ENCODE measurements around the gene CYFIP2. TPM values are rescaled to one million over a fixed set of nuclear protein-coding genes. Genes with fewer than 3 reads are reported as not detected.
A peak's percentile ranks its signal among the peaks of the same experiment; 100 is the strongest.

CYFIP2 gene
- total RNA-seq, 1 experiment from 2014 or later = 45.1 TPM

GRCh38 chr5:157245476-157245875 lies 20.4 kb upstream of the CYFIP2 start:
- no TSS peak for BruUV-seq (replicated peaks)
- H3K9me3 ChIP-seq (ENCODE audit: control insufficient read depth in 1 of 2, insufficient read depth in 1 of 2, low read depth in 1 of 2, low read length in 2 of 2) = no peaks in the 10 kb centered on the region
- no peaks in the 10 kb centered on the region for H3K79me2 ChIP-seq (ENCODE audit: insufficient read depth, low read length)
- H3K4me2 ChIP-seq (ENCODE audit: low read length) = peak overlapping the region; percentile 26; the same call in 1 of the 2 replicates
- intact Hi-C loops (cut with micrococcal nuclease) = no loop called here
- H3K36me3 ChIP-seq (ENCODE audit: control insufficient read depth in 1 of 2, insufficient read depth in 2 of 2, low read length in 2 of 2) = no peaks in the 10 kb centered on the region
- H3K4me1 ChIP-seq (ENCODE audit: control insufficient read depth in 1 of 2, insufficient read depth in 2 of 2, low read length in 2 of 2) = peaks cover 2 to 8% of the 10 kb centered on the region in 2 experiments; a peak in 3 of 4 replicates
- no peak overlapping the region for H3K9ac ChIP-seq (ENCODE audit: low read length)
- RAD21 ChIA-PET (ENCODE audit: low non-redundant PET in 1 of 2, low total read pairs in 2 of 2, uncharacterized antibody in 2 of 2, unreplicated experiment in 2 of 2) = no interaction called here
- POLR2A ChIA-PET = no interaction called here
- no peaks in the 10 kb centered on the region for H3K9me2 ChIP-seq (ENCODE audit: insufficient read depth)
- DNase-seq (ENCODE audit: low read depth, low spot score) (no peak), ATAC-seq (peak; percentile 67)
- H4K20me1 ChIP-seq (ENCODE audit: insufficient read depth) = no peaks in the 10 kb centered on the region
- no peak for TF ChIP-seq SRF (IDR thresholded peaks at IDR 0.05; ENCODE audit: low read depth)
- no peak for TF ChIP-seq CTCF (IDR thresholded peaks at IDR 0.05 in 2 of 3, conservative IDR thresholded peaks at IDR 0.05 in 1 of 3; ENCODE audit: borderline replicate concordance in 1 of 3, insufficient read depth in 1 of 3, low read depth in 2 of 3, low read length in 2 of 3)
- no peak for TF ChIP-seq ATF3 (IDR thresholded peaks at IDR 0.05)
- TF ChIP-seq ZNF274 (IDR thresholded peaks at IDR 0.05; ENCODE audit: low read depth, low read length) = no peak
- TF ChIP-seq SP1 (IDR thresholded peaks at IDR 0.05; ENCODE audit: low read depth) = no peak
- no peak for TF ChIP-seq ZFX (IDR thresholded peaks at IDR 0.05)
- TF ChIP-seq EZH2phosphoT487 (IDR thresholded peaks at IDR 0.05; ENCODE audit: borderline replicate concordance) = no peak
- no peak for TF ChIP-seq RAD21 (IDR thresholded peaks at IDR 0.05; ENCODE audit: low read depth)
- TF ChIP-seq FOSL1 (IDR thresholded peaks at IDR 0.05; ENCODE audit: low read depth) = no peak
- TF ChIP-seq REST (IDR thresholded peaks at IDR 0.05; ENCODE audit: low read depth) = no peak
- TF ChIP-seq TCF7L2 (IDR thresholded peaks at IDR 0.05; ENCODE audit: borderline replicate concordance, extremely low read depth, insufficient read depth, insufficient read length) = no peak
- TF ChIP-seq JUND (IDR thresholded peaks at IDR 0.05) = no peak
- no peak for TF ChIP-seq ELF1 (IDR thresholded peaks at IDR 0.05; ENCODE audit: borderline replicate concordance, low read depth)
- no peak for TF ChIP-seq CEBPB (IDR thresholded peaks at IDR 0.05; ENCODE audit: low read depth)
- no peak for TF ChIP-seq ZBTB33 (IDR thresholded peaks at IDR 0.05; ENCODE audit: extremely low read depth, insufficient replicate concordance, low read length)
- TF ChIP-seq SIN3A (IDR thresholded peaks at IDR 0.05; ENCODE audit: low read depth) = no peak
- TF ChIP-seq POLR2A (IDR thresholded peaks at IDR 0.05; ENCODE audit: borderline replicate concordance, extremely low read depth, insufficient read depth, insufficient read length) = no peak
- TF ChIP-seq MAX (IDR thresholded peaks at IDR 0.05) = no peak
- no peak for TF ChIP-seq POLR2AphosphoS5 (IDR thresholded peaks at IDR 0.05; ENCODE audit: low read depth, low read length)
- CTCF ChIA-PET = no interaction called here
- no peak overlapping the region for H3K27ac ChIP-seq (ENCODE audit: low read depth, low read length)
- H3K27me3 ChIP-seq (ENCODE audit: insufficient read depth, low read length) = no peaks in the 10 kb centered on the region
- H2AFZ ChIP-seq (ENCODE audit: low read depth, low read length, poor library complexity, severe bottlenecking) = no peak overlapping the region
- no peak overlapping the region for H3K4me3 ChIP-seq (replicated peaks in 1 of 2; ENCODE audit: low read depth in 1 of 2, low read length in 2 of 2)

All from HCT116 (cell line).